Uterine smooth muscle cell (primary cell): ENCODE measurements around the gene SCNM1. TPM values are rescaled to one million over a fixed set of nuclear protein-coding genes. Genes with fewer than 3 reads are reported as not detected.

Experiments
- total RNA-seq: library from RNA; depleted of rRNA; stranded (reverse); fragments of >200 nt; gene quantifications from 2 replicates; pipeline ENCODE4 v1.2.3, GENCODE V29; 2014

Gene SCNM1, protein sequence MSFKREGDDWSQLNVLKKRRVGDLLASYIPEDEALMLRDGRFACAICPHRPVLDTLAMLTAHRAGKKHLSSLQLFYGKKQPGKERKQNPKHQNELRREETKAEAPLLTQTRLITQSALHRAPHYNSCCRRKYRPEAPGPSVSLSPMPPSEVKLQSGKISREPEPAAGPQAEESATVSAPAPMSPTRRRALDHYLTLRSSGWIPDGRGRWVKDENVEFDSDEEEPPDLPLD
- 18.4 and 23.9 TPM in 2 replicates for total RNA-seq

DNA sequence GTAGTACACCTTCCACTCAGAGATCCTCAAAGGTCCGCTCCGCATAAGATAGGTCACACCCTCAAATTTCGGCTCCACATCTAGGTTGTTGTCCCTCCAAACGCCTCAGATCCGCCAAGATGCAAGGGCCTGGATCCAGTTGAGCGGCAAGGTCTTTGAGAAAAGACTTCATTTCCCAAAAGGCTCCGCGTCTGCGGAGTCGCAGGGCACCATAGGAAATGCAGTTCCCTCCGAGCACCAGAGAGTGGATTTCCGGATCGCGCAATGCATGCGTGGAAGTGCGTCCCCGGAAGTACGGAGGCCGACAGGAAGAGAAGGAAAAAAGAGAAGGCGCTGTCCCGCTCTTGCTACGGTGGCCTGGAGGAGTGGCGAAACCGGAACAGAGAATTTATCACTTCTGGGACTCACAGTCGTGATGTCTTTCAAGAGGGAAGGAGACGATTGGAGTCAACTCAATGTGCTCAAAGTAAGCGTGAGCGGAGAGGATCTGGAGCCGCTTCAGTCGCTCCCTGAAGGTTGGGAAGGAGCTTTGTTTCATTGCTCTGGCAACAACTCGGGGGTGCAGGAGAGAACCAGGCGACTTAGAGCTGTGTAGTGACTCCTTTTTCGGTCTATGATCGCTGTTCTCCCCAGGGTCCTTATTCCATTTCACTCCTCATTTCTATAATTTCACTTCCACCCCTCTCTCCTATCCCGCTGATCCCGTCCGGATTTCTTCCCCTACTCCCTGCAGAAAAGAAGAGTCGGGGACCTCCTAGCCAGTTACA lies at the start of gene SCNM1, which contains the start of gene LYSMD1:
Gene SCNM1, plus strand, starts transcription at position 407 of the 767 bp plus-strand sequence. Its CDS starts 9 bp downstream, at position 416.
Gene LYSMD1, minus strand, starts transcription at position 165 of the 767 bp plus-strand sequence. CDS start 644 bp downstream, outside the sequence.

DNA sequence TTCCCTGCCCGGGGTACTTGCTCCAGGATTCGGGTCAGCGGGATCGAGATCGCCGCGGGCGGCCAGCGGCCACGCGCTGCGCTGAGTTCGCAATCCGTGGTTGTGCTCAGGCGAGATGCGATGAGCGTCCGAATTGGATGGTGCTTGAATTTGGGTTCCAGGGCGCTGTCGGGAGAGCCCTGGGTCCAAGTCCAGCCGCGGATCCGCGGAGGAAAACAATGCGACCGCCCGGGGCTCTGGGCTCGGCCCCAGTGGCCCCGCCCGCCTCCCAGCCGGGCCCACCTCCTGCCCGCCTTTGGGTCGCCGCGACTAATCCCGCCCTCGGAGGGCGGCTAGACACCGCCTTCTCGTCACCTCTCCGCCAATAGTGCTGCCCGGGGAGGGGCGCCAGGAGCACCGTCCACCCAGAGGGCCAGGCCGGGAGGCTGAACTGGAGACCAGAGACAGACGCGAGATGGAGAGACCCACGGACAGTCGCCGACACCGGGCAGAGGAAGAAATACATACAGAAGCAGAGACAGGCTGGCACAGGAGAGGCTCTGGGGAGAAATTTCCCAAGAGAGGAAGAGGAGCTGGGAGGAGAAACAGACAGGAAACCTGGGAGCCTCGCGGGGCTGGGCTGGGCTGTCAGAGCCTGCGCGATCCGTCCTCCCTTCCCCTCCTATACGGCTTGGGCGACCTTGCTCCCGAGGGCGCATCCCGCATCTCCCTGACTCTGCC lies 19.4 kb upstream of the SCNM1 start, which contains the start of gene SEMA6C:
Gene SEMA6C, minus strand, starts transcription at position 220 of the 720 bp plus-strand sequence. CDS start 4,010 bp downstream, outside the sequence.

DNA sequence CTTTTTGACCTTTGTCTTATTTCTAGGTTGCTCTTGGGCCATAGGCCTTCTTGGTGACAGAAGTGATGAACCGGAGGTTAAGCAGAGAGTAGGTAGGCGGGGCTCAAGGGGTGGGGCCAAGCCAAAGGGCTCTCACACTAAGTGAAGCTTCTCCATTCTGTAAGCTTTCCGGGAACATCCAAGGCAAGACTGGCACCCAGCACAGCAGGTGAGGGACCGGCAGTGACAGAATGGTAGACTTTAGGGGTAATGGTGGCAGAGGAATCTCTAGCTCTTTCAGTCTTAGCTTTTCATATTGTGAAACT lies 9.5 kb upstream of the SCNM1 start, which contains the start of gene TNFAIP8L2:
Gene TNFAIP8L2, plus strand, starts transcription at position 135 of the 305 bp plus-strand sequence. CDS start 2,049 bp downstream, outside the sequence.

GRCh38 chr1:151175863-151176262 lies 9.9 kb downstream of the SCNM1 start, which contains the start of gene TMOD4:
Gene TMOD4 (minus strand): TSS chr1:151175981. CDS start chr1:151174875, 1,106 bp downstream.

GRCh38 chr1:151189637-151190445 lies 23.9 kb downstream of the SCNM1 start, which contains the start of gene VPS72:
Gene VPS72 (minus strand): TSS chr1:151190197. CDS start chr1:151190121, 76 bp downstream.

DNA sequence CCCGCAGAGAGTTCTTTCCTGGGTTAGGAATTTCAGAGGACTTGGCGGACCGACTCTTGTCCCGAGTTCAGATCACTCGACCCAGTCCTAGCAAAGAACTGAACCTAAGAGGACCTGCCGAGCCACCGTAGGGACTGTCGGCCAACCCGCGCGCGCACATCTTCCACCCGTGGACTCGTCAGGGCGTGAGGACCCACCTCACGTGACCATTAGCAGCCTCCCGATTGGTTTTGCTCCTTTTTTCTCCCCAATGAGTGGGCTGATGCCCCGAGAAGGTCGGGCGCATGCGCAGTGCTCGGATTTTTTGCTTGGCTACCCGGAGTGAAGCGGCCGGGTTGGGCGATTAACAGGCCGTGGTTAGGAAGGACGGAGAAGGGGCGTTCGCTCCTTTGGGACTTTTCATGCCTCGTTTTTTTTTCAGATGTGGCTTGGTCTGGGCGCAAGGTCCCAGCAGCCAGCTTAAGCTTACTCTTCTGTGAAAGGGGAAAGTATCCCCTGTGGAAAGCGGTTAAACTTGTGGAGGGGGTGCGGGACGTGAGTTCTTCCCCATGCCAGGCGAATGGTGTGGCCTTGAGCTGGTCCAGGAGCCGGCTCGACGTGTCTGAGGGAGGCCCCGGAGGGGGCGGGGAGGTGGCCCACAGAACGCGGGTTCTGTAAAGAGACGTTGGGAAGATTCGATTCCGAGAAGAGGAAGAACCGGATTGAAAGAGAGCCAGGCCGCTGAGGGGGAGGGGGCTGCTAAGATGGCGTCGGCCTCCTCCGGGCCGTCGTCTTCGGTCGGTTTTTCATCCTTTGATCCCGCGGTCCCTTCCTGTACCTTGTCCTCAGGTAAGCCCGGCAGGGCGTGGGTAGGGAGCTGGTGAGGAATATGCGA lies 32.5 kb downstream of the SCNM1 start, which contains the start of gene PIP5K1A:
Gene PIP5K1A, plus strand, starts transcription at position 299 of the 874 bp plus-strand sequence. Its CDS starts 445 bp downstream, at position 744.

Other genes starting within 250 kb of the SCNM1 start
- 31.2 and 35.1 TPM in 2 replicates for gene SETDB1, start 239.8 kb upstream of the SCNM1 start, total RNA-seq
- 78.4 and 110 TPM in 2 replicates for gene CERS2, start 191.3 kb upstream of the SCNM1 start, total RNA-seq
- gene ANXA9, start 183.9 kb upstream of the SCNM1 start, total RNA-seq: 1.1 and 1.3 TPM in 2 replicates
- gene MINDY1, start 159.2 kb upstream of the SCNM1 start, total RNA-seq: 5.7 and 6.0 TPM in 2 replicates
- gene PRUNE1, start 157.7 kb upstream of the SCNM1 start, total RNA-seq: 4.0 and 4.6 TPM in 2 replicates
- 0.11 and 1.00 TPM in 2 replicates for gene BNIPL, start 129.6 kb upstream of the SCNM1 start, total RNA-seq
- 1.4 and 1.7 TPM in 2 replicates for gene C1orf56, start 118.4 kb upstream of the SCNM1 start, total RNA-seq
- 41.1 and 44.4 TPM in 2 replicates for gene CDC42SE1, start 106.5 kb upstream of the SCNM1 start, total RNA-seq
- 5.0 and 6.9 TPM in 2 replicates for gene MLLT11, start 105.7 kb upstream of the SCNM1 start, total RNA-seq
- 15.6 and 18.4 TPM in 2 replicates for gene GABPB2, start 95.4 kb upstream of the SCNM1 start, total RNA-seq
- gene SEMA6C, start 19.5 kb upstream of the SCNM1 start, total RNA-seq: 0.66 and 0.75 TPM in 2 replicates
- not detected in 2 replicates for gene TNFAIP8L2, start 9.5 kb upstream of the SCNM1 start, total RNA-seq
- gene LYSMD1, start 242 bp upstream of the SCNM1 start, total RNA-seq: 5.6 and 6.7 TPM in 2 replicates
- gene TMOD4, start 9.8 kb downstream of the SCNM1 start, total RNA-seq: 0.22 TPM in 1 of 2 replicates, not detected in the other
- 50.7 and 54.9 TPM in 2 replicates for gene VPS72, start 24.1 kb downstream of the SCNM1 start, total RNA-seq
- gene PIP5K1A, start 32.4 kb downstream of the SCNM1 start, total RNA-seq: 66.1 and 76.1 TPM in 2 replicates
- gene PSMD4, start 88.6 kb downstream of the SCNM1 start, total RNA-seq: 243 and 344 TPM in 2 replicates
- gene ZNF687, start 116.2 kb downstream of the SCNM1 start, total RNA-seq: 12.5 and 12.6 TPM in 2 replicates
- 47.9 and 74.1 TPM in 2 replicates for gene PI4KB, start 161.3 kb downstream of the SCNM1 start, total RNA-seq
- 29.6 and 32.4 TPM in 2 replicates for gene RFX5, start 181.1 kb downstream of the SCNM1 start, total RNA-seq
- gene SELENBP1, start 206.6 kb downstream of the SCNM1 start, total RNA-seq: 22.2 and 25.0 TPM in 2 replicates
- gene PSMB4, start 233.4 kb downstream of the SCNM1 start, total RNA-seq: 352 and 425 TPM in 2 replicates